HG03469 (cell line): ENCODE measurements around the gene SETD1A.
A peak's percentile ranks its signal among the peaks of the same experiment; 100 is the strongest.

Experiments
- ATAC-seq: cut with Tn5 transposase; IDR thresholded peaks from one replicate; pipeline ENCODE4 v1.9.1; 2021; ENCODE audit warnings: mild to moderate bottlenecking, moderate library complexity, moderate number of reproducible peaks; ENCODE audit not compliant: unreplicated experiment

The SETD1A gene

DNA sequence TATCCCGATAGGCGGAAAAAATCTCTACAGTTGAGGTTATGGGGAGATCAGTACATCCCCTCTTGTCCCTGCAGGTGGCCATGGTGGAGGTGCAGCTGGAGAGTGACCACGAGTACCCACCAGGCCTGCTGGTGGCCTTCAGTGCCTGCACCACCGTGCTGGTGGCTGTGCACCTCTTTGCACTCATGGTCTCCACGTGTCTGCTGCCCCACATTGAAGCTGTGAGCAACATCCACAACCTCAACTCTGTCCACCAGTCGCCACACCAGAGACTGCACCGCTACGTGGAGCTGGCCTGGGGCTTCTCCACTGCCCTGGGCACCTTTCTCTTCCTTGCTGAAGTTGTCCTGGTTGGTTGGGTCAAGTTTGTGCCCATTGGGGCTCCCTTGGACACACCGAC lies 4.4 kb upstream of the SETD1A start:
- no peak for ATAC-seq

DNA sequence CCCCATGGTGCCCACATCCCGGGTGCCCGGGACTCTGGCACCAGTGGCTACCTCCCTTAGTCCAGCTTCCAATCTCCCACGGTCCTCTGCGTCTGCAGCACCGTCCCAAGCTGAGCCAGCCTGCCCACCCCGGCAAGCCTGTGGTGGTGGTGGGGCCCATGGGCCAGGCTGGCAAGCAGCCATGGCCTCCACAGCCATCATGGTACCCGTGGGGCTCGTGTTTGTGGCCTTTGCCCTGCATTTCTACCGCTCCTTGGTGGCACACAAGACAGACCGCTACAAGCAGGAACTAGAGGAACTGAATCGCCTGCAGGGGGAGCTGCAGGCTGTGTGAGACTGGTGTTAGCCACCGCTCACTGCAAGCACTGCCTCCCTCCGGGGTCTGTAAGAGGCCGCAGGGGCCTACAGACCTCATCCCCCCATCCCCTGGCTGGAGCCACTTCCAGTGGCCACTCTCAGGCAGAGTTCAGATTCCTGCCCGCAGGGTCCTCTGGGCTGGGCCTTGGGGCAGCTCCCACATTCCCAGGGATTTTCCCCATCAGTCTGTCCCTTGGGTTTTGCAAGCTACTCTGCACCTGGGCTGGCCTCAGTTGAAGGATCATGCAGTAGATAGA lies 3.9 kb upstream of the SETD1A start:
- ATAC-seq, result no peak

DNA sequence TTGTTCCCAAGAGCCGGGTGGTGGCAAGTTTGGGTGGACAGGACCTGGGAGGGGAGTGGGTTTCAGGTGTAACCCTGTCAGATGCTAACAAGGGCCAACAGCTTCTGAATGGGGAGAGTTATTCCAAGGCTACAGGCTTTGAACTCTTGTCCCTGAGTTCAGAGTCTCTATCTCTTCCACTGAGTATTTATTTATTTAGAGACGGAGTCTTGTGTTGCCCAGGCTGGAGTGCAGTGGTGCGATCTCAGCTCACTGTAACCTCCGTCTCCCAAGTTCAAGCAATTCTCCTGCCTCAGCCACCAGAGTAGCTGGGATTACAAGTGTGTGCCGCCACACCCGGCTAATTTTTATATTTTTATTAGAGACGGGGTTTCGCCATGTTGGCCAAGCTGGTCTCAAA lies 2.6 kb upstream of the SETD1A start:
- ATAC-seq, result no peak

DNA sequence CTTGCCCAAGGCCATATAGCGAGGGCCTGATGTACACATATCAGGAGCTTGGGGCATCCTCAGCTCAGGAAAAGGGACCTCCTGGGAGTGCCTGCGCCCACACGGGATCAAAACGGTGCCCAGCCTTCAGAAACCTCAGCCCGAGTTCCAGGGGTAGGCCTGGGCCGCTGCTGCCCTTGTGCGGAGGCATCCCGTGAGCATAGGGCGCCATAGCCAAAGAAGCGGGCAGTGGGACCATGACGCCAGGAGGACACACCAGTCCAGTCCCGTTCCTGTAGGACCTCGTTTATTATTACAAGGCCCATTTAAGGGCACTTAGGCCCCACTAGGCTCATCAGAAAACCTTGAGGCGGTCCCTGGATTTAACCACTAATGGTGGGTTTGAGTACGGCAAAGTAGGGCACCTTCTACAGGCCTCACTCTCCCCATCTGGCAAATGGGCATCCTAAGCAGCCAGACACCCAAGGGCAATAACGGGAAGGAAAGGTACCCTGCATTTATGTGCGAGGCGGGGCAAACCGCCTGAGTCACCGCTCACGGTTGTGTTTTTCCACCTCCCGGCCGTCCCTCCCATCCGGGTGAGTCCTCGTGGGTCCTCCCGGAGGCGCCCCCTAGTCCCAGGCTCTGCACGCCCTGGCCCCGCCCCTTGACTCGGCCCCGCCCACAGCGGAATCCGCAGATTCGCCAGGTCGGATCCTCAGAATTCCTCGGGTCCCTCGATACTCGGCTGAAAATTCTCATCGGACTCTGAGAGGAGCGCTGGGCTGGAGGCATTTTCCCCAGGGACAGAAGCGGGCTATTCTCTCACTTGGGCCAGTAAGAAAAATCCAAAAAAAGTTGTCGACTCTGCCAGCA lies 726 bp upstream of the SETD1A start:
- ATAC-seq, result no peak

DNA sequence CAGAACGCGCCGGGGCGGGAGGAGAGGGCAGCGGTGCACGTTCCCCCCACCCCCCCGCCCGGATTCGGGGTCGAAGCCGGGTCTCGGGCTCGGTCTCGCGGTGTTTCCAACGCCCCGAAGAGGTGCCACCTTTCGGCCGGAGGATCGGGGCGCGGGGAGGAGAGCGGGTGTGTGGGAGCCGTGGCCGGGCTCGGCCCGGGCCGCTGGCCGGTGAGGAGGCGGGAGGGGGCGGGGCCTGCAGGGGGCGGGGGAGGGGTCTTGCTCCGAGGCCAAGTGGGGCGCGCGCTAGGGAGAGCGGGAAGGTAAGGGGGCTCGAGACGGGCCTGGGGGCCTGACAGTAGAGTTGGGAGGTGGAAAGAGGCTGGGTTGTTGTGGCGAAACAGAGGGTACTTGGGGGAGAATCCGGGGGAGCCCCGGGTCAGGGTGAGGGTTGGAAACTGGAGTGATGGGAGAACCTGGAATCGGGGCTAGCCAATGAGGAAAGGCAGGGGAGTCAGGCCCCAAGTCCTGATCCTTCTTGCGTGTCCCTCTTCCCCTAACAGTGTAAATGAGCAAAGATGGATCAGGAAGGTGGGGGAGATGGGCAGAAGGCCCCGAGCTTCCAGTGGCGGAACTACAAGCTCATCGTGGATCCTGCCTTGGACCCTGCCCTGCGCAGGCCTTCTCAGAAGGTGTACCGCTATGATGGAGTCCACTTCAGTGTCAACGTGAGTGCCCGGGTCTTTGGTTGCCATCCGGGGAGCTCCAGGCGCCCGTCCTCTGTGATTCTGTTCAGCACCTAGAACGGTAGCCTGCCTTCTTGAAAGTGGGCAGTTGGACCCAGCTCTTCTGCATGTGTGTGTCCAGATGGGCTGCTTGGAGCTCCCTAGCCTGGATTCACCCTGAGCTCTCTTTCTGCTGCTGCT lies 873 bp downstream of the SETD1A start:
- peak; percentile 14 for ATAC-seq

DNA sequence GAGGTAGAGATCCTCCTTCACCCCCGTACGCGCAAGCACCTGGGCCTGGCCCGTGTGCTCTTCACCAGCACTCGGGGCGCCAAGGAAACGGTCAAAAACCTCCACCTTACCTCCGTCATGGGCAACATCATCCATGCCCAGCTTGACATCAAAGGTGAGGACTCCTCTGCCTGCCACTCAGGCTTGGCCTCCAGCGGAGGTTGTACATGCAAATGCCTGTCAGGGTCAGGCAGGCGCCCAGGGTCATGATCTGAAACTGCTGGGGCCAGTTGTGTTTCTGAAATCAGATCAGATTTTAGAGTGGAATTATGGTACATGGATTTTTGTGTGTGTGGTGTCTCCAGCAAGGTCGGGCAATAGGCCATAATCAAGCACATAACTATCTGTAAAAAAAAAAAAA lies 3.8 kb downstream of the SETD1A start:
- no peak for ATAC-seq

DNA sequence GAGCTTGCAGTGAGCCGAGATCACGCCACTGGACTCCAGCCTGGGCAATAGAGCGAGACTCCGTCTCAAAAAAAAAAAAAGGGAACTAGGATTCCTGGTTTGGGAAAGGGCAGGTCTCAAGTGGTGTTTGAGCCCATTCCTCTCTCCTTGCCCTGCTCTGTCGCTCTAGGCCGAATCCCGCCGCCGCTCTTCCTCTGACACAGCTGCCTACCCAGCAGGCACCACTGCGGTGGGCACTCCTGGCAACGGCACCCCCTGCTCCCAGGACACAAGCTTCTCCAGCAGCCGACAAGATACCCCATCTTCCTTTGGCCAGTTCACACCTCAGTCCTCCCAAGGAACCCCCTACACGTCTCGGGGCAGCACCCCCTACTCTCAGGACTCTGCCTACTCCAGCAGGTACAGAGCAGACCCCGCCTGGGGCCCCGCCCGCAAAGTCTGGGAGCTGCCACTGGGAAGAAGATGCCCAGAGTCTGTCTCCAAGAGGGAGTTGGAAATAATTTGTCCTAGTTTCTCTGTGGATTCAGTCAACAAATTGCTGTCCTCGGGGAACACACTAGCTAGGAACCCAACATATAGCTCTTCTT lies 6.5 kb downstream of the SETD1A start:
- ATAC-seq, result no peak

DNA sequence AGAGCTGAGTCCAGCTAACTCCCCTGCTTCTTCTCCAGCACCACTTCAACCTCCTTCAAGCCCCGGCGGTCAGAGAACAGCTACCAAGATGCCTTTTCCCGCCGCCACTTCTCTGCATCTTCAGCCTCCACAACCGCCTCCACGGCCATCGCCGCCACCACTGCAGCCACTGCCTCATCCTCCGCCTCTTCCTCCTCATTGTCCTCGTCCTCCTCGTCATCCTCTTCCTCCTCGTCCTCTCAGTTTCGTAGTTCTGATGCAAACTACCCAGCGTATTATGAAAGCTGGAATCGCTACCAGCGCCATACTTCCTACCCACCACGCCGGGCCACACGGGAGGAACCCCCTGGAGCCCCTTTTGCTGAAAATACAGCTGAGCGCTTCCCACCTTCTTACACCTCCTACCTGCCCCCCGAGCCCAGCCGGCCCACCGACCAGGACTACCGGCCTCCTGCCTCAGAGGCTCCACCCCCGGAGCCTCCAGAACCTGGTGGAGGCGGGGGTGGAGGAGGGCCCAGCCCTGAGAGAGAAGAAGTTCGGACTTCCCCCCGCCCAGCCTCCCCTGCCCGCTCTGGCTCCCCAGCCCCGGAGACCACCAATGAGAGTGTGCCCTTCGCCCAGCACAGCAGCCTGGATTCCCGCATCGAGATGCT lies 7.1 kb downstream of the SETD1A start:
- ATAC-seq, result no peak

DNA sequence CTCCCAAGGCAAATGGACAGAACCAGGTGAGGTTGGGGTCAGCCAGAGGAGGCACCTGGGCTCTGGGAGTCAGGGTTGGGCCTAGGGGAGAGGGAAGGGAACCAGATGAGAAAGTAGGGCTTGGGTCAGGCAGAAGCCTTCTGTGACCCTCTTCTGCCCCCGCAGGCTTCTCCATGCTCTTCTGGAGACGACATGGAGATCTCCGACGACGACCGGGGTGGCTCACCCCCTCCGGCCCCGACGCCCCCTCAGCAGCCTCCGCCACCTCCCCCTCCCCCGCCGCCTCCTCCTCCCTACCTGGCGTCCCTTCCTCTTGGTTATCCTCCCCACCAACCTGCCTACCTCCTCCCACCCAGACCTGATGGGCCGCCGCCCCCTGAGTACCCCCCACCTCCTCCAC lies 7.9 kb downstream of the SETD1A start:
- ATAC-seq, result no peak

DNA sequence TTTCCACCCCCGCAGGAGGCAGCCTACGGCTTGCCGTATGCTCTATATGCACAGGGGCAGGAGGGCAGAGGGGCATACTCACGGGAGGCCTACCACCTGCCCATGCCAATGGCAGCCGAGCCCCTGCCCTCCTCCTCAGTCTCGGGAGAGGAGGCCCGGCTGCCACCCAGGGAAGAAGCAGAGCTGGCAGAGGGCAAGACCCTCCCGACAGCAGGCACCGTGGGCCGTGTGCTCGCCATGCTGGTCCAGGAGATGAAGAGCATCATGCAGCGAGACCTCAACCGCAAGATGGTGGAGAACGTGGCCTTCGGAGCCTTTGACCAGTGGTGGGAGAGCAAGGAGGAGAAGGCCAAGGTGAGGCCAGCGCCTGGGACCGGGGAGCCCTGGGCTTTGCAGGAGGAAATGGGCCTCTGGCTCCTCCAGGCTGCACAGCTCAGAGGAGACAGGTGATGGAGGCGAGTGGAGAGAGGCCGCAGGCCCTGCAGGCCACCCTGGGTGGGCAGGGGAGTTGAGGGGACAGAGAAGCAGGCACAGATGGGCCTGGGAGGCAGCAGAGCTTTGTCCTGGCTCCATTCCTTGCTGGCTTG lies 8.6 kb downstream of the SETD1A start:
- no peak for ATAC-seq

DNA sequence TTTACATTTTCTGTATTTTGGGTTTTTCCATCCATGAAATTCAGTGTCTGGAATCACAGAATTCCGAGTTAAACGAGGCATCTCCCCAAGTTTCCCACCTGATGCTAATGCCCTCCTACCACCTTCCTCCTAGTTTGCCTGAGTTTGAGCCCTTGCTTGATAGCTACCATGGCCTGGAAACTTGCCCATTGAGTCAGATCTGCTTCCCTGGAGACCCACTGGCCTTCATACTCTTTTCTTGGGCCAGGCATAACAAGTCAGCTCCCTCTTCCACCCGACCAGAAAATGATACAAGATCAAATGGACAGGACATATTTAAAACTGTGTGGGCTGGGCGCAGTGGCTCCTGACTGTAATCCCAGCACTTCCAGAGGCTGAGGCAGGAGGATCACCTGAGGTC lies 10.2 kb downstream of the SETD1A start:
- no peak for ATAC-seq

DNA sequence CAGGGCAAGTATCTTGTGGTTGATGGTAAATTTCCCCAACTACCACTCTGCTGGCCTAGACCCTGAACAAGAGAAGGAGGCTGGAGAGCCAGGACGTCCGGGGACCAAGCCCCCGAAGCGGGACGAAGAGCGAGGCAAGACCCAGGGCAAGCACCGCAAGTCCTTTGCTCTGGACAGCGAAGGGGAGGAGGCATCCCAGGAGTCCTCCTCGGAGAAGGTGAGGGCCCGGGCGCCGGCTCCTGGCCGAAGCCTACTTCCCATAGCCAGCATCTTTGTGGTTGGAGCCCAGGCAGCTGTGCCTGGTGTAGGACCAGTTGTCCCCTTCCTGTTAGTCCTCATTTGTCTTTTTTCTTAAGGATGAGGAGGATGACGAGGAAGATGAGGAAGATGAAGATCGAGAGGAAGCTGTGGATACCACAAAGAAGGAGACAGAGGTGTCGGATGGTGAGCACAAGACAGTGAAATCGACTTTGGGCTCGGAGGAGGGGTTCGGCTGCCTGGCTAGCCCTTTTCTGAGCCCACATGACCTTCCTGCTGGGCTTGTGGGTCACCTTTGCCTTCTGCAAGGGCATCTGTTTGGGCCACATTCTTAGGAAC lies 11.8 kb downstream of the SETD1A start:
- no peak for ATAC-seq

DNA sequence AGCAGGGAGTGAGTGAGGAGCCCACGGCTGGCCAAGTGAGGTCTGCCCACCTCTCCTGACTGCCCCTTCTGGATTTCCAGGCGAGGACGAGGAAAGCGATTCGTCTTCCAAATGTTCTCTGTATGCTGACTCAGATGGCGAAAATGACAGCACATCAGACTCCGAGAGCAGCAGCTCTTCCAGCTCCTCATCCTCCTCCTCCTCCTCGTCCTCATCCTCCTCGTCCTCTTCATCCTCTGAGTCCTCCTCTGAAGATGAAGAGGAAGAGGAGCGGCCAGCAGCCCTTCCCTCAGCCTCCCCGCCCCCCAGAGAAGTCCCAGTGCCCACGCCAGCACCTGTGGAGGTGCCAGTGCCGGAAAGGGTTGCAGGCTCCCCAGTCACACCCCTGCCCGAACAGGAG lies 13.7 kb downstream of the SETD1A start:
- ATAC-seq, result no peak

DNA sequence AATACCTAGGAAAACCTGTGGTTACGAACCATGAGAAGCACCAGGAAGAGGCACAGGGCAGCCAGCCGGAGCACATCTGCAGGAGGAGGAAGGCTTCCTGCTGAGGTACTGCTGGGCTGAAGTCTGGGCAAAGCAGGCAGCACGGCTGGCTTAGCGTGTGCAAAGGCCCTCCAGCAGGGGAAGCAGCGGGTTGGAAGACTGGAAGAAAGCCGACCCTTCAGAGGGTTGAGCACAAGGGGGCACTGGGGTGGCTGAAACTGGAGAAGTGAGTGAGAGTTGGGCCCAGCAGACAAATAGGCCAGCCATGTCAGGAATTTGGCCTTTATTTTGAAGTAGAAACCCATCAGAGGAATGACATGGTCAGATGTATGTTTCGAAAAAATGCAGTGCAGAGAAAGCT lies 15.3 kb downstream of the SETD1A start:
- no peak for ATAC-seq

DNA sequence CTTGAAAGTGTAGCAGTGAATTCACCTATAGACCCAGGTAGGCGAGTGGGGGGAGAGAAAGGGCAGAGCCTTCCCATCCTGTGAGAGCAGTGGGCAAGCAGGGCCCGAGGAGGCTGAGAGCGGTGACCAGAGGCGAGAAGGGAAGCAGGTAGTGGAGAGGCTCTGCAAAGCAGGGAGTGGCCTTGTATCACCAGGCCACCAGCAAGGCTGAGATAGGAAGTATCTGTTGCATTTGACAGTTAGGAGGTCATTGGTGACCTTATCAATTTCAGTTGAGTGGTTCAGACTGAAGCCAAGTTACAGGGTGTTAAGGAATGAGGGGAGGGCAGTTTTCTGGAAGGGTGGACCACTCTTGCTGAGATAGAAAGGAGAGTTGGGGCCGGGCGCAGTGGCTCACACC lies 16.8 kb downstream of the SETD1A start:
- ATAC-seq, result no peak

DNA sequence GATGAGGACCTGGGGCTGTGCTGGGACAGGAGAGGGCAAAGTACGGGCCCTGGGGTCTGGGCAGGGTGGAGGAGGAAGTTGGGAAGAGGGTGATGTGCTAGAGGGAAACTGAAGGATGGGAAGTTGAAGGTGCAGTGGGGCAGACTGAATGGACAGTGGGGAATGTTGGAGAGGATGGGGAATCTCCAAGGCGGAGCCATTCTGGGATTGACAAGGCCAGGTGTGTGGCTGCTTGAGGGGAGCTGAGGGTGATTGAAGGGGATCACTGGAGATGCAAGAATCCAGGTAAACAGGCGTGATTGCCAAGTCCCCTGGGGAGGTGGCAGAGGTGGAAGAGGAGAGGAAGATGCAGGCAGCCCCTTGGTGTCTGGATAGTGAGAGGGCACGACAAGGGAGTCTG lies 18.9 kb downstream of the SETD1A start:
- no peak for ATAC-seq

DNA sequence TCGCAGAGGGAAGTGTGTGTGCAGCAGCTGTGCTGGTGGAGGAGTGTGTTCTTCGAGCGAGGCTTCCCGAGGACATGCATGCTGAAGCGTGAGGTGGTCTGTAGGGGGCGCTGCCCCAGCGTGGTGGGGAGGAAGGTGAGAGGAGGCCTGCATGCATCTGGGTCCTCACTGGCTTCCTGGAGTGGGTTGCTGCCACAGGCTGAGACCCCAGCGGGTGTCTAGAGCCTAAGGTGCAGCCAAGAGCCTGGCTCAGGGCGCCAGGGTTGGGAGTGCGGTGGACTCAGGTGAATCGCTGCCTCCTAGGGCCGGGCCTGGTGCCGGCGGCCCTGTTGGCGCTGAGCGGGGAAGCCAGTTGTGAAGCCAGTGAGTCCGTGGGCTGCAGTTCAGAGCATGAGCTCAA lies 19.9 kb downstream of the SETD1A start:
- ATAC-seq, result no peak

DNA sequence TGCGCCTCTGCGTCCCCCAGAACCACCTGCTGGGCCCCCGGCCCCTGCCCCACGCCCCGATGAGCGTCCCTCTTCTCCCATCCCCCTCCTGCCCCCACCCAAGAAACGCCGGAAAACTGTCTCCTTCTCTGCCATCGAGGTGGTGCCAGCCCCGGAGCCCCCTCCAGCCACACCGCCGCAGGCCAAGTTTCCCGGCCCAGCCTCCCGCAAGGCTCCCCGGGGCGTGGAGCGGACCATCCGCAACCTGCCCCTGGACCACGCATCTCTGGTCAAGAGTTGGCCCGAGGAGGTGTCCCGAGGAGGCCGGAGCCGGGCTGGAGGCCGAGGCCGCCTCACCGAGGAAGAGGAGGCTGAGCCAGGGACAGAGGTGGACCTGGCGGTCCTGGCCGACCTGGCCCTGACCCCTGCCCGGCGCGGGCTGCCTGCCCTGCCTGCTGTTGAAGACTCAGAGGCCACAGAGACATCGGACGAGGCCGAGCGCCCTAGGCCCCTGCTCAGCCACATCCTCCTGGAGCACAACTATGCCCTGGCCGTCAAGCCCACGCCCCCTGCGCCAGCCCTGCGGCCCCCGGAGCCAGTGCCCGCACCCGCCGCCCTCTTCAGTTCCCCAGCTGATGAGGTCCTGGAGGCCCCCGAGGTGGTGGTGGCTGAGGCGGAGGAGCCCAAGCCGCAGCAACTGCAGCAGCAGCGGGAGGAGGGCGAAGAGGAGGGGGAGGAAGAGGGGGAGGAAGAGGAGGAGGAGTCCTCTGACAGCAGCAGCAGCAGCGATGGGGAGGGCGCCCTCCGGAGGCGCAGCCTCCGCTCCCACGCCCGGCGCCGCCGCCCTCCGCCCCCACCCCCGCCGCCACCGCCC lies 21.8 kb downstream of the SETD1A start:
- ATAC-seq, result no peak

DNA sequence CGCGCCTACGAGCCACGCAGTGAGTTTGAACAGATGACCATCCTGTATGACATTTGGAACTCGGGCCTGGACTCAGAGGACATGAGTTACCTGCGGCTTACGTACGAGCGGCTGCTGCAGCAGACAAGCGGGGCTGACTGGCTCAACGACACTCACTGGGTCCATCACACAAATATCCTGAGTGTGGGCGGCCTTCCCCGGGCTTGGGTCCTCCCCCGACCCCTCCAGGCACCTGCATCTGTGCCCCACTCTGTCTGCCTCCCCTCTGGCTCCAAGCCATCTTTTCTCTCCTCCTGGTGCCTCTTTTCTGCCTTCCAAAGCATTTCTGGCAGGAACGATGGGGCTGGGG lies 22.4 kb downstream of the SETD1A start:
- ATAC-seq, result no peak
